Measurements from ENCODE around the gene VSTM2B.

VSTM2B gene

GRCh38 chr19:29516358-29516725, 9.5 kb upstream of the VSTM2B start:
- TF ChIP-seq CTCF (IDR thresholded peaks at IDR 0.05; ENCODE audit: insufficient read depth, missing control alignments): no peak
- no peak for FAIRE-seq

DNA sequence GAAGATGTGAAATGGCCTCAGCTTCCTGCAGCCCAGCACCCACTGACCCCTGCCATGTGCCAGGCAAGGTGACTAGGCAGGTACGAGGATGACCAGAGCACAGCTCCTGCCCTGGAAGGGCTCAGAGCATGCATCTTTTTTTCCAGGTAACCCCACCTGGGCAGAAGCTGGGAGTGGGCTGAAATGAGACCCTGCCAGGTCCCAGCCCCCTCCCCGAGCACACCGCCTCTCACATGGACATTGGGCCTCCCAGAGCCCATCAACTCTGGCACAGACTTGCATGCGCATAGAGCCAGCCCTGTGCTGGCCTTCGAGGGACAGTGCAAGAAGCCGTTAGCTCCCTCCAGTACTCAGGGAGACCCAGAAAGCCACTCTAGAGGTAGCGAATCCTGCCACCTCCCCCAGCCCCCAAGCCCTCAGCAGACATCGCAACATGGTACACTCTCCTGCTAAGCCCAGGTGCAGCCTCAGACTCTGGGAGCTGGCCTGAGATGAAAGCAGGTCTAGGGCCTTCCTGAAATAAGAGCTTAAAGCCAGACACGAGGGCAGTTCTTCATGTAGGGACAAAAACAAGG, 8.9 kb upstream of the VSTM2B start:
- DNase-seq (ENCODE audit: insufficient read length, low spot score): no peak
- FAIRE-seq: no peak
- TF ChIP-seq CTCF (IDR thresholded peaks at IDR 0.05; ENCODE audit: insufficient read depth, missing control alignments): no peak

More at GRCh38 chr19:29516358-29516725, 9.5 kb upstream of the VSTM2B start:
- no peak for DNase-seq (ENCODE audit: insufficient read length, low spot score)

GRCh38 chr19:29517412-29517811, 8.4 kb upstream of the VSTM2B start:
- no peak for FAIRE-seq

GRCh38 chr19:29517946-29518345, 7.8 kb upstream of the VSTM2B start:
- no peak for DNase-seq (ENCODE audit: insufficient read length, low spot score)
- no peak for FAIRE-seq
- TF ChIP-seq CTCF (IDR thresholded peaks at IDR 0.05; ENCODE audit: insufficient read depth, missing control alignments): no peak

More at GRCh38 chr19:29517412-29517811, 8.4 kb upstream of the VSTM2B start:
- DNase-seq (ENCODE audit: insufficient read length, low spot score): no peak
- no peak for TF ChIP-seq CTCF (IDR thresholded peaks at IDR 0.05; ENCODE audit: insufficient read depth, missing control alignments)

- FAIRE-seq: no peak
- no peak for TF ChIP-seq CTCF (IDR thresholded peaks at IDR 0.05; ENCODE audit: insufficient read depth, missing control alignments)
- no peak for DNase-seq (ENCODE audit: insufficient read length, low spot score)
Measured at GRCh38 chr19:29519146-29519545, 6.6 kb upstream of the VSTM2B start.

DNA sequence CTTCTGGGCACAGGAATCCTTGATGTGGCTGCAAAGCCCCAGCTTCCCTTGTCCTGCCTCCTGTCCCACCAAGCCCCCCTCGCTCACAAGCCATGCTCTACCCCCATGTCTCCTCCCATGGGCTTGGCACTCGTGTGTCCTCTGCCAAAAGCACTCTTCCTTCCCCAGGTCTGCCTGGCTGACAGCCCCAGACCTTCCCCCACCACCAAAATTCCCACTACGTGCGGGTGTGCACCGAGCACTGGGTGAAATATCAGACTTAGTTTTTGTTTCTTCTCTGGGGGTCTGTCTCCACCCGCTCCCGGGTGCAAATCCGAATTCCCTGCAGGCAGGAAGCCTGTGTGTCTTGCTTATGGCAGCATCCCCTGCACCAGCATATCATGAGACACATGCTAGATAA, 5.9 kb upstream of the VSTM2B start:
- DNase-seq (ENCODE audit: insufficient read length, low spot score): no peak
- no peak for TF ChIP-seq CTCF (IDR thresholded peaks at IDR 0.05; ENCODE audit: insufficient read depth, missing control alignments)
- no peak for FAIRE-seq

DNA sequence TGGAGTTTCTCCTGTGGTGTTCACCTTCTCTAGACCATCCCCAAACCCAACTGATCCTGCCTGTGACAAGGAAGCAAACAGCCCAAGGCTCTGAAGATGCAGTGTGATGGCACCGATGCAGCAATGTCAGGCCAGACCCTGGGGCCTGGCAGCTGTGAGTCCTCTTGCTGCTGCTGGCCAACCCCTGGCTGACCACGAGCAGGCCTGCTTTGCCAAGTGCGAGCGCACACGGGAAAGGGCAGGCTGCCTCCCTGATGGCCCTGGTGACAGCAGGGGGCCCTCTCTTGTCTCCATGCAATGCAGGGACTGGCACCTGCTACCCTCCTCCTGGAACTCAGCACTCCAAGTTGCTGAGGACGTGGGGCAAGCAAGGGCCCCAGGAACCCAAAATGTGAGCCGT, 5.4 kb upstream of the VSTM2B start:
- no peak for TF ChIP-seq CTCF (IDR thresholded peaks at IDR 0.05; ENCODE audit: insufficient read depth, missing control alignments)
- no peak for FAIRE-seq
- no peak for DNase-seq (ENCODE audit: insufficient read length, low spot score)
